GM12878 (cell line): Measurements from ENCODE around the gene SKIL.

Experiments used
- HDAC2 ChIP-seq: fragments of 200-600 bp; sonication (generic); IDR thresholded peaks from 2 replicates; pipeline ENCODE4 v1.6.1; 2017
- NFYA ChIP-seq: IDR thresholded peaks from 2 replicates; pipeline ENCODE4 v1.6.1; 2011; ENCODE audit warnings: low read depth, mild to moderate bottlenecking, low read length, improper control_type of control experiment, borderline replicate concordance
- TF ChIP-seq, protein P1 (sequence below), 3 experiments: IDR thresholded peaks in 2 of 3; conservative IDR thresholded peaks in 1 of 3; 2 replicates each; pipeline ENCODE4 v1.5.1; 2011; ENCODE audit warnings: low read depth in 3 of 3, low read length in 3 of 3, mild to moderate bottlenecking in 3 of 3, control low read depth in 2 of 3, moderate library complexity in 2 of 3, inconsistent platforms in 1 of 3, mixed read lengths in 1 of 3; ENCODE audit not compliant: control insufficient read depth in 2 of 3, insufficient read depth in 1 of 3; ENCODE audit errors: extremely low read depth in 1 of 3

GRCh38 chr3:170360916-170361315, 3.4 kb downstream of the SKIL start:
- TF ChIP-seq, protein P1, sequence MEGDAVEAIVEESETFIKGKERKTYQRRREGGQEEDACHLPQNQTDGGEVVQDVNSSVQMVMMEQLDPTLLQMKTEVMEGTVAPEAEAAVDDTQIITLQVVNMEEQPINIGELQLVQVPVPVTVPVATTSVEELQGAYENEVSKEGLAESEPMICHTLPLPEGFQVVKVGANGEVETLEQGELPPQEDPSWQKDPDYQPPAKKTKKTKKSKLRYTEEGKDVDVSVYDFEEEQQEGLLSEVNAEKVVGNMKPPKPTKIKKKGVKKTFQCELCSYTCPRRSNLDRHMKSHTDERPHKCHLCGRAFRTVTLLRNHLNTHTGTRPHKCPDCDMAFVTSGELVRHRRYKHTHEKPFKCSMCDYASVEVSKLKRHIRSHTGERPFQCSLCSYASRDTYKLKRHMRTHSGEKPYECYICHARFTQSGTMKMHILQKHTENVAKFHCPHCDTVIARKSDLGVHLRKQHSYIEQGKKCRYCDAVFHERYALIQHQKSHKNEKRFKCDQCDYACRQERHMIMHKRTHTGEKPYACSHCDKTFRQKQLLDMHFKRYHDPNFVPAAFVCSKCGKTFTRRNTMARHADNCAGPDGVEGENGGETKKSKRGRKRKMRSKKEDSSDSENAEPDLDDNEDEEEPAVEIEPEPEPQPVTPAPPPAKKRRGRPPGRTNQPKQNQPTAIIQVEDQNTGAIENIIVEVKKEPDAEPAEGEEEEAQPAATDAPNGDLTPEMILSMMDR (IDR thresholded peaks at IDR 0.05 in 2 of 3, conservative IDR thresholded peaks at IDR 0.05 in 1 of 3; ENCODE audit: control insufficient read depth in 2 of 3, extremely low read depth in 1 of 3, insufficient read depth in 1 of 3, low read depth in 3 of 3, low read length in 3 of 3), result no peak
- TF ChIP-seq HDAC2 (no peak), NFYA (no peak)
